Measurements from ENCODE around the gene ENO3.
A peak's percentile ranks its signal among the peaks of the same experiment; 100 is the strongest.

The ENO3 gene

DNA sequence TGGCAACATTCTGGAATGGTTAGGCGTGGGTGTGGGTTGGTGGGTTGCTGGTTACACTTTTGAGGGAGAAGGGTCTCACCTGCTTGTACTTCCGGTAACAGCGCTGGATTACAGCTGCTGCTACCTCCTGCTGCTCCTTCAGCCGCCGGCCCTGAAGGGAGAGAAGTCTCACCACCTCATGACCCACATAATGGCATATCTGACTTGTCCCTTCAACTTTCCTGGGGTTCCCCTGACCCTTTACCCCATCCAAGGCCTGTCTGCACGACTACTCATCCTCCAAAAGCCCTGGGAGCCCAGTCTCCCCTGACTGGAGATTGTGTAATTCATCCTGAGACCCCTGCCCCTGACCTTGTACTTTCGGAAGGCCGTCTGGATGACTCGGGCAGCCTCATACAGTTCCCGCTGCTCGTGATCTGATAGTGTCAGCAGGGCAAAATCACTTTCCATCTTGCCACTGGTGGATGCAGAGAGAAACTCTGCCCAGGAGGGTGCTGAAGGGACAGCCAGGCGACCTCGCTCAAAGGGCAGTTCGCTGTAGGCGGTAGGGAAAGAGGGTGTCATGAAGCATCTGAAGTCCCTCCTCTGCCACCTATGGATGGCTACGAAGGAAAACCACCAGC, 18.7 kb downstream of the ENO3 start:
- no peaks in the 10 kb centered on the region for H3K9me3 ChIP-seq
- H3K27ac ChIP-seq = peak overlapping the region; percentile 90 to 92
- DNase-seq = no peak
- H3K27me3 ChIP-seq = no peaks in the 10 kb centered on the region
- peaks cover 0 to 35% (median 34%) of the 10 kb centered on the region in 4 donors for H3K4me1 ChIP-seq
- peak overlapping the region in 1 of 2 donors; percentile 66 for H3K4me3 ChIP-seq
- intact Hi-C loops (cut with DNase I; ENCODE audit: low total_unique reads) = no loop called here
- H3K36me3 ChIP-seq = peaks cover 15 to 50% (median 44%) of the 10 kb centered on the region in 3 donors
- TF ChIP-seq, protein P1, sequence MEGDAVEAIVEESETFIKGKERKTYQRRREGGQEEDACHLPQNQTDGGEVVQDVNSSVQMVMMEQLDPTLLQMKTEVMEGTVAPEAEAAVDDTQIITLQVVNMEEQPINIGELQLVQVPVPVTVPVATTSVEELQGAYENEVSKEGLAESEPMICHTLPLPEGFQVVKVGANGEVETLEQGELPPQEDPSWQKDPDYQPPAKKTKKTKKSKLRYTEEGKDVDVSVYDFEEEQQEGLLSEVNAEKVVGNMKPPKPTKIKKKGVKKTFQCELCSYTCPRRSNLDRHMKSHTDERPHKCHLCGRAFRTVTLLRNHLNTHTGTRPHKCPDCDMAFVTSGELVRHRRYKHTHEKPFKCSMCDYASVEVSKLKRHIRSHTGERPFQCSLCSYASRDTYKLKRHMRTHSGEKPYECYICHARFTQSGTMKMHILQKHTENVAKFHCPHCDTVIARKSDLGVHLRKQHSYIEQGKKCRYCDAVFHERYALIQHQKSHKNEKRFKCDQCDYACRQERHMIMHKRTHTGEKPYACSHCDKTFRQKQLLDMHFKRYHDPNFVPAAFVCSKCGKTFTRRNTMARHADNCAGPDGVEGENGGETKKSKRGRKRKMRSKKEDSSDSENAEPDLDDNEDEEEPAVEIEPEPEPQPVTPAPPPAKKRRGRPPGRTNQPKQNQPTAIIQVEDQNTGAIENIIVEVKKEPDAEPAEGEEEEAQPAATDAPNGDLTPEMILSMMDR (IDR thresholded peaks at IDR 0.05) = no peak

DNA sequence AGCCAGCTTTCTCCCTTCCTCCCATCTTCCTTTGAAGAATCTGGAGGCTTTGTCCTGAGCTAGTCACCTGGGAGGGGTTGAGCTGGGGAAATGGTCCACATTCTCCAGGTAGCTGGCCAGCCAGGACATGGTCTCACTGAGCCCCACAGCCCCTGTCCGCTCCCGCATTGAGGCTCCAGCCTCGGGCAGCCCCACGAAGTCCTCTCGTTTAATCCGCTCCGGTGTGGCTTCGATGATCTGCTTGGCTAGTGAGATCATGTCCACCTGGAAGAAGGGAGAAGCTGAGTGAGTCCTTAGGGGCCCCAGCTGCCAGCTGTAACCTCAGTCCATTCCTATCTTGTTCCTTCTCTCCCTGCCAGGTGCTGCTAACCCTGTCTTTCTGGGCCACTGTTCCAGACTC, 19.4 kb downstream of the ENO3 start:
- Histone ChIP-seq H3K9me3 (no peaks in the 10 kb centered on the region), H3K27ac (peak overlapping the region; percentile 90 to 92), H3K4me1 (peaks cover 0 to 35% (median 34%) of the 10 kb centered on the region in 4 donors), H3K4me3 (no peak overlapping the region), H3K27me3 (no peaks in the 10 kb centered on the region), H3K36me3 (peaks cover 15 to 54% (median 45%) of the 10 kb centered on the region in 3 donors)
- TF ChIP-seq, protein P1 (IDR thresholded peaks at IDR 0.05) = no peak
- no peak for DNase-seq
- intact Hi-C loops (cut with DNase I; ENCODE audit: low total_unique reads) = no loop called here

DNA sequence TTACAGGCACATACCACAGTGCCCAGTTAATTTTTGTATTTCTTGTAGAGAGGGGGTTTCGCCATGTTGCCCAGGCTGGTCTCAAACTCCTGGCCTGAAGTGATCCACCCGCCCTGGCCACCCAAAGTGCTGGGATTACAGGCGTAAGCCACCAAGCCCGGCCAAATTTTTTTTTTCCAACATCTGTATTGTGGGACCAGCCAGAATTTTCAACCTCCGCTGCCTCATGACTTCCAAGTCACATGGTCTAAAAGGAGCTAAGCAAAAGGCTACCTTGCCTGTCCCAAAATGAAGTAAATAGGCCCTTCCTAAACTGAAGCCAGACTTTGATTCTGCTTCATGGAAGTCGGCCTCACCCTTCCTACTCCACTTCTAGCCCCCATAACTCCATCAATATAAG, 20.9 kb downstream of the ENO3 start:
- intact Hi-C loops (cut with DNase I; ENCODE audit: low total_unique reads) = no loop called here
- DNase-seq = no peak
- Histone ChIP-seq H3K4me1 (peaks cover 0 to 24% (median 22%) of the 10 kb centered on the region in 4 donors), H3K27me3 (no peaks in the 10 kb centered on the region), H3K9me3 (no peaks in the 10 kb centered on the region), H3K4me3 (no peak overlapping the region), H3K36me3 (peaks cover 20 to 68% (median 51%) of the 10 kb centered on the region in 3 donors), H3K27ac (no peak overlapping the region)
- TF ChIP-seq, protein P1 (IDR thresholded peaks at IDR 0.05) = no peak

DNA sequence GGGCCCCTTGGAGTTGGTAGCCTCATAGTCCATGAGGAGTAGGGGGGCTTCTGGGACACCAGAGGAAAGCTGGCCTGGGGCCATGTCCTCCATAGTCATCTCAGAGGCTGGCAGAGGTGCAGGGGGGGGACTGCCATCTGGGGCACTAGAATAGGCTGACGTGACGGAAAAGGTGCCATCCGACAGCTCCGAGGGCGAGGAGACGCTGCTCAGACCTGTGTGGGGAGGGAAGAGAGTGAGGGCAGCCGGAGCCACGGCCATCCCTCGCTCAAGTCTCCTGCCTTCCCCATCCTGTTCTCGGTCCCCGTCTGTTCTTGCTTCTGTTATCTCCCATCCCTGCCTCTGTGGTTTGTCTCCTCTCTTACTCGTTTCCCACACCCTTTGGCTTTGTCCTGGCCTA, 21.4 kb downstream of the ENO3 start:
- Histone ChIP-seq H3K27me3 (no peaks in the 10 kb centered on the region), H3K36me3 (peaks cover 25 to 73% (median 56%) of the 10 kb centered on the region in 3 donors), H3K4me1 (peaks cover 0 to 24% (median 22%) of the 10 kb centered on the region in 4 donors), H3K4me3 (no peak overlapping the region), H3K9me3 (no peaks in the 10 kb centered on the region), H3K27ac (peak overlapping the region; percentile 5 to 6)
- intact Hi-C loops (cut with DNase I; ENCODE audit: low total_unique reads) = no loop called here
- no peak for DNase-seq
- TF ChIP-seq, protein P1 (IDR thresholded peaks at IDR 0.05) = no peak

DNA sequence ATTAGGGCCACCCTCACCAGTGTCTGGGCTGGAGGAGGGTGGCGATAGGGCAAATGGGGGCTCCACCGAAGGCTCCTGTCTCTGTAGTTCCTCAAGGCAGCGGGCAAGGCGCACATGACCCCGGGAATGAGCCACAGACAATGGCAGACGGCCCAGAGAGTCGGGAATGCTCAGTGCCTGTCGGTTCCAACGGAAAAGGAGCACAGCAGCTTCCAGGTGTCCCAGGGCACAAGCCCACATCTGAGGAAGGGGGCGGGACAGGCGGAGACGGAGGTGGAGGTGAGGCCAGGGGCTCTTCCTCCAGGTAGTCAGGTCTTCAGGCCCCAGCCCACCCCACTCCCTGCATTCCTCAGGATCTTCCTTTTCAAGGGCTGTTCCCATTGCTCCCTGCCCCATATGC, 21.8 kb downstream of the ENO3 start:
- peaks cover 29 to 78% (median 60%) of the 10 kb centered on the region in 3 donors for H3K36me3 ChIP-seq
- peak overlapping the region in 1 of 2 donors; percentile 6 for H3K27ac ChIP-seq
- intact Hi-C loops (cut with DNase I; ENCODE audit: low total_unique reads) = no loop called here
- H3K27me3 ChIP-seq = no peaks in the 10 kb centered on the region
- DNase-seq = no peak
- no peak overlapping the region for H3K4me3 ChIP-seq
- peaks cover 0 to 24% (median 22%) of the 10 kb centered on the region in 4 donors for H3K4me1 ChIP-seq
- TF ChIP-seq, protein P1 (IDR thresholded peaks at IDR 0.05) = no peak
- H3K9me3 ChIP-seq = no peaks in the 10 kb centered on the region

Measured in tibial artery (tissue), 4 donors.